ENCODE measurements around the gene KCNG1.
A peak's percentile ranks its signal among the peaks of the same experiment; 100 is the strongest.
"Not testable (repeated sequence)": the region's sequence is repeated elsewhere in the genome, so short reads cannot be mapped to it uniquely, and the experiment has no call there.

Gene KCNG1

DNA sequence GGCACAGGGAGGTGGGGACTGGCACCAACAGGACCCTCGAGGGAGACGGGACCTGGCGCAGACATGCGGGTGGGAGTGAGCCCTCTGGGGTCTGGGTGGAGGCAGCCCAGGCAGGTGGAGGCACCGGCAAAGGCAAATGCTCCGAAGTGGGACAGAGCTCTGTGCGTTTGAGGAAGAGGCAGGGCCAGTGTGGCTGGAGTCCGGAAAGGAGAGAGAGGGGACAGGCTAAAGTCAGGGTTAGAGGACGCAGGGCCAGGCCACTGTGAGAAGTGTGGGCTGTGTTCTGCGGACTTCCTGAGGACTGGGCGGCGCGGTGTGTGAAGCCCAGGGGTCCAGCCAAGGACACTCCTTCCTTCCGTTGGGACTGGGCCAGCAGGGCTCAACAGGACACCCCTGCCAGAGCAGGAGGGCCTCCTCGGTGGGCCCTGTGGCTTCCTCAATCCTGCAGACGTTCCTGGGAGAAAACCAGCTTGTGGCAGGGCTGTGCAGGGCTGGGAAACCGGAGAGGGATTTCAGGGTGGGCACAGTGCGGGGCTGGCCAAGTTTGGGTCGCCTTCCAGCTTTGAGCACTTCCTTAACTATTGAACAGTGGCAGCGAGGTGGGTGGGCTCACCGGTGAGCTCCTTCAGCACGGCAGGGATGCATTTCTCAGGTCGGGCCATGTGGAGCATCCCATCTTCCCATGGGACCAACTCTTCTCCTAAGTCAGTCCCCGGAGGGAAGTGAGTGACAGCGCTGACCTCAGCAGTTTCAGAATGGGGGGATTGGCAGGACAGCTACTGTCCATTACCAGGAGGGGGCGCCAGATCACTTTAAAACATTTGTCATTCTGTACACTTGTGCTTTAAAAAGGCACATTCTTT is 41.8 kb downstream of the KCNG1 start:
- DNase-seq: peak; percentile 23

DNA sequence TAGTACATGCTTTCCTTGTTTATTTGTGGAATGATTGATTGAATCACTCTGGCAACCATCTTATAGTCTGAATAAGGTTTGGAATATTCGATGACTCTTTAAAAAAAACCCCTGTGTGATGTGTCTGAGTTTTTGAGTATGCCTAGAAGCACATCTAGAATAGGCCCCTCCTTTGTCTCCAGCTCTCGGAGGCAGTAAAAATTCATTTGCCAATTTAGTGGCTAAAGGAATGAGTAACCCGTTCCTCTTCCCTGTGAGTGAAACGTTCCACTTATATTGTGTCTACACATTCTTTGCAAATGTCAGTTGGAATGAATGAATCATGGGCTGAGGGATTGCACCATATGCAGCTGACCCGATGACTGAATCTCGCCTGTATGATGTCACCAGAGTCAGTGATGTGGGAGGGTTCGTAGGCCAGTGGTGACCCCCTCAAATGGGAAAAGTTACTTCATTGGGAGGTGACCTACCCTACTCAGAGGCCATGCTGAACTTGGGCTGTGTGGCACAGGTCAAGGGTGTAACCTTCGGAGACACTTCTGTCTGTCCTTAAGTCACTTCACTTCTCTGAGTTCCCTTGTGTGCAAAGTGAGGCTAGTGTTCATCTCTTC is 42.7 kb downstream of the KCNG1 start:
- no peak for DNase-seq

DNA sequence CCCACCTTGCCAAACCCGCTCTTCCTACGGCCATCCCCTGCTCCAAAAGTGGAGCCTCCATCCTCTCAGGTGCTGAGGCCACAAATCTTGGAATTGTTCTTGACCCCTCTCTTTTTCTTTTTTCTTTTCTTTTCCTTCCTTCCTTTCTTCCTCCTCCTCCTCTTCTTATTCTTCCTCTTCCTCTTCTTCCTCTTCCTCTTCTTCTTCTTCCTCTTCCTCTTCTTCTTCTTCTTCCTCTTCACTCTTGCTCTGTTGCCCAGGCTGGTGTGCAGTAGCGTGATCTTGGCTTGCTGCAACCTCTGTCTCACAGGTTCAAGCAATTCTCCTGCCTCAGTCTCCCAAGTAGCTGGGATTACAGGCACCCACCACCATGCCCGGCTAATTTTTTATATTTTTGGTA is 44.4 kb downstream of the KCNG1 start:
- DNase-seq: not testable (repeated sequence)

DNA sequence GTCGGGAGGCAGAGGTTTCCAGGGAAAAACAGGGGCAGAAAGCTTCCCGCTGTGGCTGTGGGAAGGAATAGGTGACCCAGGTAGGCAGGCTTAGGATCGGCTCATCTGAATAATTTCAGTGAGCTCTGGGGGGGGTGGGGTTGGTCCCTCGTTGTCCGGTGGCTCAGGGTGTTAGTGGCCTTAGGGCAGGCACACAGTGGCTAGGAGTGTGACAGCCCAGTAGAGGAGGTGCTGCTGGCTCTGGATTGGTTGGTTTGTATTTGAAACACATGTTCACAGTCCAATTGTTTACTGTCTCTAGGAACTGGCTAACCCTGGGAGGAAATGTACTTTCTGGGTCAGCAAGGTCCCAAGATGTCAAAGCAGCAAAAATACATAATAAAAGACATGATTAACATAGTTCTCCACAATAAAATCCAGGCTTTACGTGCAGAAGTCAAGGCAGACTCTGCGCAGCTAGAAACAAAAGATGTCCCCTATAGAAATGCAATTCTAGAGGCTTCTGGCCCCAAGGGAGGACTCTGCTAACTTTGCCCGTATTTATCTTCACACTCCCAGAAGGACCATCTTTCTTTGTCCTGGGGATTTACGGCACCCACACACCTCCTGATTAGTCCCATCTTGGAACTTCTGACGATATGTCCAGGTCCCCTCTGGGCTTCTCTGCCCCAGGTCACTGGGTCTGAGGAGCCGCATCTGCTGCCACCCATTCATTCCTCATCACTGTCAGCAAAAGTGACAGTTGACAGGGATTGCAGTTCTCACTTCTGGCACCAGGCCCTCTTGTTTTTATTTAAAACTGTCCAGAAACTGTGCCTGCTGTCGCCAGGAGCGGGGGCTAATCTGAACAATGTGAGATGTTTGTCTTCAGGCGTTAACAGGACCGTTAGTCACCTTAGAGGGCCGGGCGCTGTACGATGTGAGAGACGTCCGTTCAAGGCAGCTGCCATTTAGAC is 45.6 kb downstream of the KCNG1 start:
- DNase-seq: no peak

GRCh38 chr20:50975701-50976330 is 47.1 kb downstream of the KCNG1 start:
- no peak for DNase-seq

DNA sequence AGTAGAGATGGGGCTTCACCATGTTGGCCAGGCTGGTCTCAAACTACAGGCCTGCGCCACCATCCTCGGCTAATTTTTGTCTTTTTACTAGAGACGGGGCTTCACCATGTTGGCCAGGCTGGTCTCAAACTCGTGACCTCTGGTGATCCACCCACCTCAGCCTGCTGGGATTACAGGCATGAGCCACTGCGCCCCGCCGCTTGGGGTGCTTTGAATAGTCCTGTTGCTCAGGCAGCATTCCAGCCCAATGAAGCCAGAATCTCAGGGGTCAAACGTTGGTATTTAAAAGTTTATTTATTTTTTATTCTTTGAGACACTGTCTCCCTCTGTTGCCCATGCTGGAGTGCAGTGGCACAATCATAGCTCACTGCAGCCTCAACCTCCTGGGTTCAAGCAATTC is 53.0 kb downstream of the KCNG1 start:
- DNase-seq: no peak

GRCh38 chr20:50969435-50969834 is 53.5 kb downstream of the KCNG1 start:
- no peak for DNase-seq

DNA sequence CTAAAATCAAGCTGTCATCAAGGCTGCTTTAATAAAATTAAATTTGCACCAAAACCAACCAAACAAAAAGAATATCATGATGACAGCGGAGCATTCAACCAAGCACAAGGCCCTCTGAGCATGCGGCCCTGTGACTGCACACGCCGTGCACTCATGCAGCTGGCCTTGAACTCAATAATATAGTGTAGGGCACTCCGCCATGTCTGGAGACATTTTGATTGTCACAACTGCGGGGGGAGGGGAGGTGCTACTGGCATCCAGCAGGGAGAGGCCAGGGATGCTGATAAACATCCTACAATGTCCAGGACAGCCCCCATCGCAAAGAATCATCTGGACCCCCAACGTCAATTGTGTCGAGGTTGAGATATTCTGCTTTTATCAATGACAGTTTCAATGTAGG is 54.6 kb downstream of the KCNG1 start:
- DNase-seq: no peak

DNA sequence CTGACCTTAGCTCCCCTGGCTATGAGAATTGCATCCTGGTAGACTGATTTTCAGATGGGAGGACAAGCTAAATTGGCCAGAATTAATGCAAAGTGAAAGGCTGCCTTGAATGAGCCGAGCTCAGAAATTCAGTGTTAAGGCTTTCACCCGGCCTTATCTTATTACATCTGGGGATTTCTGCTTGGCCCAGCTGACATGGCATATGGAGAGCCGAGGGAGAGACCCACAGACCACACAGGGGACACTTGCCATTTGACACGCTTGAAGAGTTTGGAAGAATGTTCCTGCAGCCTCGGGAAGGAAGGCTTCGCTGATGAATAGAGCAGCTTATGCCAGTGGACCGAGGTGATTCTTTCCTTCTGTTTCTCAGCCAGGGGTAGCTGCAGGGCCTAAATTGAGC is 55.3 kb downstream of the KCNG1 start:
- DNase-seq: peak; percentile 27

- no peak for DNase-seq
Measured at GRCh38 chr20:50959543-50960126, 63.3 kb downstream of the KCNG1 start.

DNA sequence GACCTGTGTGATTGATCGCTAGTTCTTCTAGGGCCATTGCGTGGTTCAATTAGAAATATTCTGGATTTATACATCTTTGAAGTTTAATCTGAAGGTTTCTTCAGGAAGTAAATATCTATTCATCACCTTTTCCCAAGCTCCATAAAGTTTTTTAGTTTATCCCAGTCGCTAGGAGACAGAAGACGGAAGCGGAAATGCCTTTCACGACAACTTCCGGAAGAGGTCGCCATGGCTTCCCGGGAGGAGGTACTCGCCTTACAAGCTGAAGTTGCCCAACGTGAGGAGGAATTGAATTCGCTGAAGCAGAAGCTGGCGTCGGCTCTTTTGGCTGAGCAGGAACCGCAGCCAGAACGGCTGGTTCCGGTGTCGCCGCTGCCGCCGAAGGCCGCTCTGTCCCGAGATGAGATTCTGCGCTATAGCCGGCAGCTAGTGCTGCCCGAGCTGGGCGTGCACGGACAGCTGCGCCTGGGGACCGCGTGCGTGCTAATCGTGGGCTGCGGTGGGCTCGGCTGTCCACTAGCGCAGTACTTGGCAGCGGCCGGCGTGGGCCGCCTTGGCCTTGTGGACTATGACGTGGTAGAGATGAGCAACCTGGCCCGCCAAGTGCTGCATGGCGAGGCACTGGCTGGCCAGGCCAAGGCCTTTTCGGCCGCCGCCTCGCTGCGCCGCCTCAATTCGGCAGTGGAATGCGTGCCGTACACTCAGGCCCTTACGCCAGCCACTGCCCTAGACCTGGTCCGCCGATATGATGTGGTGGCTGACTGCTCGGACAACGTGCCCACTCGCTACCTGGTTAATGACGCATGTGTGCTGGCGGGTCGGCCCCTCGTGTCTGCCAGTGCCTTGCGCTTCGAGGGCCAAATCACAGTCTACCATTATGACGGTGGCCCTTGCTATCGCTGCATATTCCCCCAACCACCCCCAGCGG is 64.0 kb downstream of the KCNG1 start, which contains the start of gene MOCS3:
TSS of gene MOCS3 (plus strand) at position 204 of the 928 bp plus-strand sequence. CDS start at position 229, 25 bp downstream.
- DNase-seq: peak; percentile 94

DNA sequence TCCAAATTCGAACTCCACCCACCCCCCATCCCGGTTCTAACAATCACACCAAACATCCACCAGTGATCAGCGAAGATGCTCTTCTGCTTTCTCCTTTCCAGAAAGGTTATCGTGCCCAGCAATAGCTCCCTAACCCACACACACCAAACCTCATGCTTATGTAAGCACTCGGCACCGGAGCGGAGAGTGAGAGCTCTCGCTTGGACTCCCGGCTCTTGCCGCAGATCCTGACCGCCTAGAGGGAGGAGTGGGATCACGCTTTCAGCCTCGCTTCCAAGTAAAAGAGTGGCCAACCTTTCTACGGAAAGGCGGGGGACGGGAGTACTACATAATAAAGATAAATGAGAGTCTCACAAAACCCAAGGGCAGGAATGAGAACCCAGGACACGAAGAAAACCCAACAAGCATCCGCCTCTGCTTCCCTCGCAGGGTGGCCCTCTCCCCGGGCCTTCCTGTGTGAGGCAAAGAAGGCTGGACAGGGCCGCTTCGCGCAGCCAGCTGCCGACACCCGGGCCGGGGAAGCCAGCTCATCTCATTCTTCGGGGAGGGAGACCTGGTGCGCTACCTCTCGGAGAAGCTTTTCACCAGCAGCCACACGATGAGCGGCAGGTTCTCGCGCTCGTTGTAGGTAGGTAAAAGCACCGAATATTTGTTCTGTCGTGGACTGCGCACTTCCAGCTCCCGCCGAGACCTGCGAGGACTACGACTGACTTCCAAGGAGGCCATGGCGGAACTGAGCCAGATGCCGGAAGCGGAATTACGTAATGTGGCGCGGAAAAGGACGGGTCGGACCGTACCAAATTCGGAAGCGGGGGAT is 64.9 kb downstream of the KCNG1 start, which contains the start of gene DPM1:
TSS of gene DPM1 (minus strand) at position 735 of the 817 bp plus-strand sequence. CDS start at position 726, 9 bp downstream.
- peak; percentile 46 for DNase-seq

DNA sequence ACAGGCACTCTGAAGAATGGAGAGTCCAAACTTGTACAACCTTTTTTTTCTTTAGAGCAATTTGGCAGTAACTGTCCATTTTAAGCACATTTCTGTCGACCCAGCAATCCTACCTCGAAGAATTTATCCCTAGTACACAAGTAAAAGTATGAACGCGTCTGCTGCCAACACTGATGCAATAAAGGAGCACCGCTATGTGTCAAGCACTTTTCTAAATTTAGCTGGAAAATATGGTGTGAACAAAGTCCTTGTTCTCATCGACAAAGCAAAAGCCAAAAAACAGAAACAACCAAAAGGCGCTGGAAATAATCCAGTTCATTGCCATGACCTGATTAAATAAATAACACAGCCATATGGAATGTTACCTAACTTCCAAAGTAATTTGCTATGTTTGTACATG is 65.6 kb downstream of the KCNG1 start:
- no peak for DNase-seq

DNA sequence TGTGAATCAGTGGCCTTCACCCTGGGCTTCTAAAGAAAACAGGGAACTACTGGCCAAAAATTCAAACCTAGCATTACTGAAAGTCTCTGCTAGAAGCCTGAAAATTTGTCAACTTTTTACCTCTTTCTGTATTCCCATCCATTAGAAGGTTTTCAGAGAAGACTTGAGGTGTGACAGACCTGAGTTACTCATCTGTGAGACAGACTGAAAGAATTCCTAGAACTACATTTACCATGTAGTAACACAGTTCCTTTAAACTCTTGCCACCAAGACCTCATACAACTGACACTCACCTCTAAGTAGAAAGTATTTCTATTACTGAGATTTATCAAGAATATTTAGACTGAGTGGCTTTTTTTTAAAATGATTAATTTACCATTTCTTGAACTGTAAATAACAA is 69.1 kb downstream of the KCNG1 start:
- no peak for DNase-seq
